HFFc6 (cell line): ENCODE data around the gene FBP2. TPM values are rescaled to one million over a fixed set of nuclear protein-coding genes. Genes with fewer than 3 reads are reported as not detected.

ENCODE experiments used
- DNase-seq: peaks from one replicate; pipeline ENCODE4 v3.0.0-alpha.2; 2018
- H3K27ac Mint-ChIP-seq: 2 replicates; pipeline ENCODE4 v1.8.0; 2020; ENCODE audit warnings: mild to moderate bottlenecking, mixed read lengths
- H3K27me3 Mint-ChIP-seq: 2 replicates; pipeline ENCODE4 v1.8.0; 2021; ENCODE audit warnings: mild to moderate bottlenecking, moderate library complexity, mixed read lengths; ENCODE audit not compliant: insufficient read depth
- H3K36me3 Mint-ChIP-seq: 2 replicates; pipeline ENCODE4 v1.8.0; 2021; ENCODE audit warnings: low read depth, mixed read lengths
- H3K4me1 Mint-ChIP-seq: 2 replicates; pipeline ENCODE4 v1.8.0; 2020; ENCODE audit warnings: low read depth, mixed read lengths
- H3K4me3 Mint-ChIP-seq: 2 replicates; pipeline ENCODE4 v1.8.0; 2020; ENCODE audit warnings: mild to moderate bottlenecking, moderate library complexity, mixed read lengths
- H3K9me3 Mint-ChIP-seq: 2 replicates; pipeline ENCODE4 v1.8.0; 2020; ENCODE audit warnings: mild to moderate bottlenecking, mixed read lengths
- total RNA-seq, 6 experiments: library from RNA; stranded (reverse); fragmentation: NEBNext Ultra II Directional; extraction: Animal tissue kit (Norgen Biotek cat#: 25700); gene quantifications; 2 replicates in 1 of 6; 3 replicates in 5 of 6; pipeline ENCODE4 v1.2.3, GENCODE V29; 2021
- TF ChIP-seq, protein P1 (sequence below): fragments of 200-600 bp; sonication (generic); IDR thresholded peaks from 2 replicates; pipeline ENCODE4 v1.5.0; 2021; ENCODE audit warnings: antibody characterized with exemption, mild to moderate bottlenecking

Gene FBP2
- total RNA-seq, 6 experiments from 2014 or later = not detected

DNA sequence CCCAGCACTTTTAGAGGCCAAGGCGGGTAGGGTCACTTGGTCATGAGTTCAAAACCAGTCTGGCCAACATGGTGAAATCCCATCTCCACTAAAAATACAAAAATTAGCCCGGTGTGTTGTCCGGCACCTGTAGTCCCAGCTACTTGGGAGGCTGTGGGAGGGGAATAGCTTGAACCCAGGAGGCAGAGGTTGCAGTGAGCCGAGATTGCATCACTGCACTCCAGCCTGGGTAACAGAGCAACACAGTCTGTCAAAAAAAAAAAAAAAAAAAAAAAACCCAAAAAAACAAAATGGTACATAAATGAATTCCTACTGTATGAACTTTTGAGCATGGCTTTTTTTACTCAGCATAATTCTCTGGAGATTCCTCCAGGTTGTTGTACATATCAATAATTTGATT is 76.4 kb downstream of the FBP2 start:
- Mint-ChIP-seq H3K36me3 (no peaks in the 10 kb centered on the region), H3K27me3 (peaks cover 14% of the 10 kb centered on the region), H3K27ac (no peak overlapping the region), H3K9me3 (no peaks in the 10 kb centered on the region), H3K4me3 (no peak overlapping the region), H3K4me1 (no peaks in the 10 kb centered on the region)
- TF ChIP-seq, protein P1, sequence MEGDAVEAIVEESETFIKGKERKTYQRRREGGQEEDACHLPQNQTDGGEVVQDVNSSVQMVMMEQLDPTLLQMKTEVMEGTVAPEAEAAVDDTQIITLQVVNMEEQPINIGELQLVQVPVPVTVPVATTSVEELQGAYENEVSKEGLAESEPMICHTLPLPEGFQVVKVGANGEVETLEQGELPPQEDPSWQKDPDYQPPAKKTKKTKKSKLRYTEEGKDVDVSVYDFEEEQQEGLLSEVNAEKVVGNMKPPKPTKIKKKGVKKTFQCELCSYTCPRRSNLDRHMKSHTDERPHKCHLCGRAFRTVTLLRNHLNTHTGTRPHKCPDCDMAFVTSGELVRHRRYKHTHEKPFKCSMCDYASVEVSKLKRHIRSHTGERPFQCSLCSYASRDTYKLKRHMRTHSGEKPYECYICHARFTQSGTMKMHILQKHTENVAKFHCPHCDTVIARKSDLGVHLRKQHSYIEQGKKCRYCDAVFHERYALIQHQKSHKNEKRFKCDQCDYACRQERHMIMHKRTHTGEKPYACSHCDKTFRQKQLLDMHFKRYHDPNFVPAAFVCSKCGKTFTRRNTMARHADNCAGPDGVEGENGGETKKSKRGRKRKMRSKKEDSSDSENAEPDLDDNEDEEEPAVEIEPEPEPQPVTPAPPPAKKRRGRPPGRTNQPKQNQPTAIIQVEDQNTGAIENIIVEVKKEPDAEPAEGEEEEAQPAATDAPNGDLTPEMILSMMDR = no peak
- DNase-seq = no peak

DNA sequence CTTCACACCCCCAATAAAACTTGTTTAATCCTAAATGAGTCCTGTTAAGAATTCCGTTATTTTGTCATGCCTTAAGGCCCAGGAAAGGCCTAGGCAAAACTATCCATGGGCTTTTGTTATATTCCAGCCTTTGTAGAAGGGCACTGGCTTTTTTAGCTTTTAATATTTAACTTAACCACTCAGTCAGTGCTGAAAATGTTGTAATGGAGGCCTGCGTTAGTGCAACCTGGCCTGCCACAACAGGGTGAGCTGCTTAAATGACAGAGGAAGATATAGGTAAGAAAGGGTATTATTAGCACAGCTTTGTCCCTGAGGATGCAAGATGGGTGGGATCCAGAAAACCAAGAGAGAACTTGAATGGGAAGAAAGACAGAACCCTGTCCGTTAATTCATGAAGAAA is 78.9 kb downstream of the FBP2 start:
- no peak overlapping the region for H3K27ac Mint-ChIP-seq
- no peaks in the 10 kb centered on the region for H3K9me3 Mint-ChIP-seq

DNA sequence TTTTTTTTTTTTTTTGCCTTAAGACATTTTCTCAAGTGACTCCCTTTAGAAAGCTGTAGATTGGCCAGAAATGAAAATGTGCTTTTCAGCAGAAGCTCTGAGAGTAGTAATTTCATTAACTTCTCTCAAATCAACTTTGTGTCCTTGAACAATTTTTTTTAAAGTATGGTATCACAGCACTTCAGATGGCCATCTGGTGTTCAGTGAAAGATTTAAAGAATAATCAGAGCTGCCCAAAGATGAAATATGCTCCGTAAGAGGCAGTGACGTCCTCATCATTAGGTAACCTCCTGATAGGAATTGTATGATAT is 81.7 kb downstream of the FBP2 start:
- H3K4me1 Mint-ChIP-seq = 0 out of 2 replicates have a peak, but pooled peaks cover 6% of the 10 kb centered on the region

More for the DNA sequence above, 78.9 kb downstream of the FBP2 start:
- H3K4me3 Mint-ChIP-seq = no peak overlapping the region
- 0 out of 2 replicates have a peak, but pooled peaks cover 6% of the 10 kb centered on the region for H3K4me1 Mint-ChIP-seq
- H3K36me3 Mint-ChIP-seq = no peaks in the 10 kb centered on the region
- no peak for DNase-seq
- peaks cover 14% of the 10 kb centered on the region; the same call in 1 of the 2 replicates for H3K27me3 Mint-ChIP-seq
- TF ChIP-seq, protein P1 = no peak

DNA sequence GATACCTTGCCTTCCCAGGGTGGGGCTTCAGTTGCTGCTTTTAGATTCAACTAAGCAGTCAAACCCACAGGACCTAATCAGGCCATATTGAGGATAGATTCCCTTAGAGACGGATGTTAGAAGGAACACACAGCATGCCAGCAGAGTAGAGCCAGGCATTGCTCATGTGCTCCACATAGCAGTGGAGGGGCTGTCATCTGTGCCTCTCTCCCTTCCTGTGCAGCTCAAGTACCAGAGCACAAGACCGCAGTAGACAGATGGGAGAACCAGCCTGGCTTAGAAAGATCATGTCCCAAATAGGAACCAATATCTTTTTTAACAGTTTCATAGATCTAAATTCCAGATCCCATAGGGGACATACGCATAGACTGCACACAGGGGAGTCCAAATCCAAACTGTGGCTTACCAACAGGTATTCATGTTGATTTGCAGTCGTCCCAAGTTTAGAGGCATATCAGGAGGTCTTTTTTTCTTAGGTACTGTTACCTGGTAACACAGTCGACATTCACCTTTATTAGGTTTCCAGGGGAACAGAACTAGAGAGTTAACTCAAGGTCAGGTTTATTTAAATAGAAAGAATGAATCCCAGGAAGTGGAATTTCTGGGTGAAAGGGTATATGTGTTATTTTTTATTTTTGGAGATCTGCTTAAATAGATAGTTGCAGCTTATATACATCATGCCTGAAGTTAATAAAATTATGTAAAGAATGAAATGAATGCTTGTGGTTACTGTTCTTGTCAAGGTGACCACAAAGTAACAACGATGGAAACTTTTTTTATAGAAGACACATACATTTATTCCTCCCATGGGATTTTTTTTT is 82.3 kb downstream of the FBP2 start:
- peaks cover 13% of the 10 kb centered on the region; the same call in 1 of the 2 replicates for H3K27me3 Mint-ChIP-seq
- H3K4me1 Mint-ChIP-seq = 0 out of 2 replicates have a peak, but pooled peaks cover 6% of the 10 kb centered on the region
- H3K4me3 Mint-ChIP-seq = no peak overlapping the region
- DNase-seq = no peak
- no peaks in the 10 kb centered on the region for H3K36me3 Mint-ChIP-seq
- H3K27ac Mint-ChIP-seq = no peak overlapping the region
- TF ChIP-seq, protein P1 = no peak
- H3K9me3 Mint-ChIP-seq = no peaks in the 10 kb centered on the region

More for the DNA sequence above, 81.7 kb downstream of the FBP2 start:
- no peak overlapping the region for H3K4me3 Mint-ChIP-seq
- DNase-seq = no peak
- no peaks in the 10 kb centered on the region for H3K9me3 Mint-ChIP-seq
- no peak overlapping the region for H3K27ac Mint-ChIP-seq
- peaks cover 13% of the 10 kb centered on the region; the same call in 1 of the 2 replicates for H3K27me3 Mint-ChIP-seq
- TF ChIP-seq, protein P1 = no peak
- no peaks in the 10 kb centered on the region for H3K36me3 Mint-ChIP-seq

Other genes starting within 250 kb of the FBP2 start
- not detected for gene PCAT7, start 38.7 kb downstream of the FBP2 start, total RNA-seq
- gene FBP1, start 45.7 kb upstream of the FBP2 start, total RNA-seq = not detected
- 10 to 100 TPM; 32.2 to 46.6 (median 36.3) TPM for gene AOPEP, start 132.9 kb upstream of the FBP2 start, total RNA-seq